ENCODE results near the gene FRAT1.

The FRAT1 gene

DNA sequence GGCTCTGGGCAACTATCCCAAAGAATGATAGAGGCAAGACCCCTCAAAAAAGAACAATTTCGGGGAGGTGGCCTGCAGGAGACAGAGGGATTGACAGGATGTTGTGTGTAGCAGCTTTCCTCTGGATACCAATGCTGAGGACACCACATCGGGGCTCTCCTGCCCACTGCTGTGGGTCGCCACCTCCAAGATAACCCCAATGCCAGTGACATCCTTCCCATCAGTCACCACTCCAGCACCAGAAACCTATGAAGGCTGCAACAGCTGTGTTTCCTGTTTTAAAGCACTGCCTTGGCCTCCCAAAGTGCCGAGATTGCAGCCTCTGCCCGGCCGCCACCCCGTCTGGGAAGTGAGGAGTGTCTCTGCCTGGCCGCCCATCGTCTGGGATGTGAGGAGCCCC lies 44.2 kb upstream of the FRAT1 start (continued):
- no peak for TF ChIP-seq ZNF138 (tag by site-specific recombination; IDR thresholded peaks at IDR 0.05; ENCODE audit: borderline replicate concordance)

DNA sequence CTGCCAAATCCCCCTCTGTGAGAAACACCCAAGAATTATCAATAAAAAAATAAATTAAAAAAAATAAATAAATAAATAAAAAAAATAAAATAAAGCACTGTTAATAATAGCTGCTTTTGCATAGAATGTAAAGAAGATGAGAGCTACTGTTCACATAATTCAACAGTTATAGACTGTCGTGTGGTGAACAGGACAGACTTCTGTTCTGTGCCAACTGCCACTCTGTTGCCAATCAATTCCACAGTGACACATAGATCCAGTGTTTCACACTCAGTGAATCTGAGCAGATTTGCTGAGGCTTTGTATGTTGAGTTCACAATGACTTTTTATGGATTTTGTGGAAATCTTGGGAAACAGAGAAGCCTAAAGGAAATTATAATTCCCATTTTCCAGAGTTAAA lies 41.5 kb upstream of the FRAT1 start:
- Histone ChIP-seq H3K27ac (ENCODE audit: extremely low read depth, low read depth, low read length) (no peak overlapping the region), H3K36me3 (ENCODE audit: control insufficient read depth in 2 of 2, insufficient read depth in 1 of 2, low read length in 2 of 2) (no peaks in the 10 kb centered on the region), H3K9me3 (ENCODE audit: control insufficient read depth, insufficient read depth, low read depth, low read length) (no peaks in the 10 kb centered on the region), H3K4me3 (ENCODE audit: low read depth, low read length) (no peak overlapping the region), H3K4me1 (ENCODE audit: control insufficient read depth, insufficient read depth, low read length) (peaks cover 5% of the 10 kb centered on the region; the same call in 1 of the 2 replicates)
- TF ChIP-seq, protein P1, sequence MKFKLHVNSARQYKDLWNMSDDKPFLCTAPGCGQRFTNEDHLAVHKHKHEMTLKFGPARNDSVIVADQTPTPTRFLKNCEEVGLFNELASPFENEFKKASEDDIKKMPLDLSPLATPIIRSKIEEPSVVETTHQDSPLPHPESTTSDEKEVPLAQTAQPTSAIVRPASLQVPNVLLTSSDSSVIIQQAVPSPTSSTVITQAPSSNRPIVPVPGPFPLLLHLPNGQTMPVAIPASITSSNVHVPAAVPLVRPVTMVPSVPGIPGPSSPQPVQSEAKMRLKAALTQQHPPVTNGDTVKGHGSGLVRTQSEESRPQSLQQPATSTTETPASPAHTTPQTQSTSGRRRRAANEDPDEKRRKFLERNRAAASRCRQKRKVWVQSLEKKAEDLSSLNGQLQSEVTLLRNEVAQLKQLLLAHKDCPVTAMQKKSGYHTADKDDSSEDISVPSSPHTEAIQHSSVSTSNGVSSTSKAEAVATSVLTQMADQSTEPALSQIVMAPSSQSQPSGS (tag by site-specific recombination; IDR thresholded peaks at IDR 0.05; ENCODE audit: low read depth): no peak
- TF ChIP-seq ZNF416 (tag by site-specific recombination; IDR thresholded peaks at IDR 0.05): no peak
- POLR2A ChIA-PET: no interaction called here
- CTCF ChIA-PET: interaction anchor here (0.7 to 3.2 kb wide), 12 partner anchors 8 to 419 kb away, joined by 4 to 40 read pairs (median 14); partner anchors contain the start of genes ARHGAP19, FRAT1 and RRP12

DNA sequence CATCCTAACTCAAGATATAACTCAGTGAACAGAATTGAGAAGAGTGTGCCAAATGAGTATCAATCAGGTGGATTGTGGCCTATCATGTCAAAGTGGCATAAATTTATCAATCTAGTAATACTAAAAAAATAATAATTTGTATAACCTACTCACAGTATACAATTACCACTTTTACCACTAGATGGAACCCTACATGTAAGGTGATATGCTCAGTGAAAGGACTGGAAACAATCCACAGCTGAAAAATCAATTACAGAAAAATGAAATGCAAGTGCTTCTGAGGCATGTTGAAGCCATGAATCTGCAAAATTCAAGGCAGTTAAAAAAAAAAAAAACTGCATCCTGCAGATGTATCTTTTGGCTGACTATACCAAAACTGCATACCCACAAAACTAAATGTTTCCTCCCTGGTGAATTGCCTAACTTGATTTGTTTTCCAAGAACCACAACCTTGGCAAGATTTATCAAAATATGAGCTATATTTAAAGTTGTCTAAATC lies 40.5 kb upstream of the FRAT1 start:
- ChIA-PET POLR2A (interaction anchor here (0.5 to 1.3 kb wide), 6 partner anchors 10 to 122 kb away, joined by 3 to 7 read pairs (median 4); partner anchors contain the start of gene FRAT1), CTCF (interaction anchor here (0.6 to 3.2 kb wide), 41 partner anchors 9 to 1870 kb away, joined by 3 to 40 read pairs (median 5); partner anchors contain the start of genes ARHGAP19, FRAT1 and RRP12)
- Histone ChIP-seq H3K4me1 (ENCODE audit: control insufficient read depth, insufficient read depth, low read length) (peaks cover 5% of the 10 kb centered on the region; the same call in 1 of the 2 replicates), H3K4me3 (ENCODE audit: low read depth, low read length) (no peak overlapping the region), H3K9me3 (ENCODE audit: control insufficient read depth, insufficient read depth, low read depth, low read length) (no peaks in the 10 kb centered on the region), H3K27ac (ENCODE audit: extremely low read depth, low read depth, low read length) (no peak overlapping the region), H3K36me3 (ENCODE audit: control insufficient read depth in 2 of 2, insufficient read depth in 1 of 2, low read length in 2 of 2) (no peaks in the 10 kb centered on the region)
- TF ChIP-seq, protein P2, sequence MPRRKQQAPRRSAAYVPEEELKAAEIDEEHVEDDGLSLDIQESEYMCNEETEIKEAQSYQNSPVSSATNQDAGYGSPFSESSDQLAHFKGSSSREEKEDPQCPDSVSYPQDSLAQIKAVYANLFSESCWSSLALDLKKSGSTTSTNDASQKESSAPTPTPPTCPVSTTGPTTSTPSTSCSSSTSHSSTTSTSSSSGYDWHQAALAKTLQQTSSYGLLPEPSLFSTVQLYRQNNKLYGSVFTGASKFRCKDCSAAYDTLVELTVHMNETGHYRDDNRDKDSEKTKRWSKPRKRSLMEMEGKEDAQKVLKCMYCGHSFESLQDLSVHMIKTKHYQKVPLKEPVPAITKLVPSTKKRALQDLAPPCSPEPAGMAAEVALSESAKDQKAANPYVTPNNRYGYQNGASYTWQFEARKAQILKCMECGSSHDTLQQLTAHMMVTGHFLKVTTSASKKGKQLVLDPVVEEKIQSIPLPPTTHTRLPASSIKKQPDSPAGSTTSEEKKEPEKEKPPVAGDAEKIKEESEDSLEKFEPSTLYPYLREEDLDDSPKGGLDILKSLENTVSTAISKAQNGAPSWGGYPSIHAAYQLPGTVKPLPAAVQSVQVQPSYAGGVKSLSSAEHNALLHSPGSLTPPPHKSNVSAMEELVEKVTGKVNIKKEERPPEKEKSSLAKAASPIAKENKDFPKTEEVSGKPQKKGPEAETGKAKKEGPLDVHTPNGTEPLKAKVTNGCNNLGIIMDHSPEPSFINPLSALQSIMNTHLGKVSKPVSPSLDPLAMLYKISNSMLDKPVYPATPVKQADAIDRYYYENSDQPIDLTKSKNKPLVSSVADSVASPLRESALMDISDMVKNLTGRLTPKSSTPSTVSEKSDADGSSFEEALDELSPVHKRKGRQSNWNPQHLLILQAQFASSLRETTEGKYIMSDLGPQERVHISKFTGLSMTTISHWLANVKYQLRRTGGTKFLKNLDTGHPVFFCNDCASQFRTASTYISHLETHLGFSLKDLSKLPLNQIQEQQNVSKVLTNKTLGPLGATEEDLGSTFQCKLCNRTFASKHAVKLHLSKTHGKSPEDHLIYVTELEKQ (tag by site-specific recombination; IDR thresholded peaks at IDR 0.05; ENCODE audit: borderline replicate concordance): no peak
- peak; percentile 80 for TF ChIP-seq ZBTB17 (tag by site-specific recombination; IDR thresholded peaks at IDR 0.05)
- no peak for TF ChIP-seq ZNF837 (tag by site-specific recombination; IDR thresholded peaks at IDR 0.05)
- TF ChIP-seq, protein P3, sequence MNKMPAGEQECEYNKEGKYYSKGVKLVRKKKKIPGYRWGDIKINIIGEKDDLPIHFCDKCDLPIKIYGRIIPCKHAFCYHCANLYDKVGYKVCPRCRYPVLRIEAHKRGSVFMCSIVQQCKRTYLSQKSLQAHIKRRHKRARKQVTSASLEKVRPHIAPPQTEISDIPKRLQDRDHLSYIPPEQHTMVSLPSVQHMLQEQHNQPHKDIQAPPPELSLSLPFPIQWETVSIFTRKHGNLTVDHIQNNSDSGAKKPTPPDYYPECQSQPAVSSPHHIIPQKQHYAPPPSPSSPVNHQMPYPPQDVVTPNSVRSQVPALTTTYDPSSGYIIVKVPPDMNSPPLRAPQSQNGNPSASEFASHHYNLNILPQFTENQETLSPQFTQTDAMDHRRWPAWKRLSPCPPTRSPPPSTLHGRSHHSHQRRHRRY (tag by site-specific recombination; IDR thresholded peaks at IDR 0.05): no peak
- TF ChIP-seq, protein P4, sequence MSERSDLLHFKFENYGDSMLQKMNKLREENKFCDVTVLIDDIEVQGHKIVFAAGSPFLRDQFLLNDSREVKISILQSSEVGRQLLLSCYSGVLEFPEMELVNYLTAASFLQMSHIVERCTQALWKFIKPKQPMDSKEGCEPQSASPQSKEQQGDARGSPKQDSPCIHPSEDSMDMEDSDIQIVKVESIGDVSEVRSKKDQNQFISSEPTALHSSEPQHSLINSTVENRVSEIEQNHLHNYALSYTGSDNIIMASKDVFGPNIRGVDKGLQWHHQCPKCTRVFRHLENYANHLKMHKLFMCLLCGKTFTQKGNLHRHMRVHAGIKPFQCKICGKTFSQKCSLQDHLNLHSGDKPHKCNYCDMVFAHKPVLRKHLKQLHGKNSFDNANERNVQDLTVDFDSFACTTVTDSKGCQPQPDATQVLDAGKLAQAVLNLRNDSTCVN (tag by site-specific recombination; optimal IDR thresholded peaks at IDR 0.05): no peak
- peak; percentile 92 for TF ChIP-seq PRDM6 (tag by site-specific recombination; IDR thresholded peaks at IDR 0.05)
- 0 out of 2 replicates have a peak, but pooled peaks have one; percentile 43 for TF ChIP-seq SP7 (tag by site-specific recombination; IDR thresholded peaks at IDR 0.05)
- no peak for TF ChIP-seq IKZF3 (tag by site-specific recombination; IDR thresholded peaks at IDR 0.05)
- 0 out of 2 replicates have a peak, but pooled peaks have one; percentile 23 for TF ChIP-seq KLF10 (tag by site-specific recombination; IDR thresholded peaks at IDR 0.05)
- peak; percentile 70 for TF ChIP-seq ZNF654 (tag by site-specific recombination; IDR thresholded peaks at IDR 0.05; ENCODE audit: low read depth)
- TF ChIP-seq ZNF10 (tag by site-specific recombination; IDR thresholded peaks at IDR 0.05): no peak
- peak; percentile 87 for TF ChIP-seq PRDM1 (tag by site-specific recombination; IDR thresholded peaks at IDR 0.05)
- TF ChIP-seq ZNF362 (tag by site-specific recombination; IDR thresholded peaks at IDR 0.05): 0 out of 2 replicates have a peak, but pooled peaks have one; percentile 26
- TF ChIP-seq ZNF792 (tag by site-specific recombination; IDR thresholded peaks at IDR 0.05): no peak
- TF ChIP-seq ZNF266 (tag by site-specific recombination; IDR thresholded peaks at IDR 0.05; ENCODE audit: low read depth): no peak
- peak; percentile 93 for TF ChIP-seq ZBTB44 (tag by site-specific recombination; IDR thresholded peaks at IDR 0.05)
